Progenitor cell of endocrine pancreas (in vitro differentiated cells): ENCODE measurements around the gene TRAM1L1. TPM values are rescaled to one million over a fixed set of nuclear protein-coding genes. Genes with fewer than 3 reads are reported as not detected.

Experiments
- DNase-seq: peaks from one replicate; pipeline ENCODE4 v3.0.0; 2021; ENCODE audit warnings: low spot score; ENCODE audit not compliant: unreplicated experiment
- H3K27ac Mint-ChIP-seq: 2 replicates; pipeline ENCODE4 v1.8.0; 2021; ENCODE audit warnings: mild to moderate bottlenecking, moderate library complexity, mixed read lengths
- H3K27me3 Mint-ChIP-seq: 2 replicates; pipeline ENCODE4 v1.8.0; 2021; ENCODE audit warnings: mixed read lengths
- H3K36me3 Mint-ChIP-seq: 2 replicates; pipeline ENCODE4 v1.8.0; 2022; ENCODE audit warnings: mixed read lengths; ENCODE audit not compliant: insufficient read depth
- H3K4me1 Mint-ChIP-seq: 2 replicates; pipeline ENCODE4 v1.8.0; 2021; ENCODE audit warnings: low read depth, mixed read lengths
- H3K4me3 Mint-ChIP-seq: 2 replicates; pipeline ENCODE4 v1.8.0; 2021; ENCODE audit warnings: low read depth, mild to moderate bottlenecking, moderate library complexity, mixed read lengths
- H3K9me3 Mint-ChIP-seq: 2 replicates; pipeline ENCODE4 v1.8.0; 2021; ENCODE audit warnings: low read depth, mixed read lengths
- CTCF ChIP-seq: fragments of 200-600 bp; sonication (generic); IDR thresholded peaks from one replicate; pipeline ENCODE4 v1.5.0; 2021; ENCODE audit warnings: antibody characterized with exemption, mild to moderate bottlenecking; ENCODE audit not compliant: unreplicated experiment
- total RNA-seq: library from RNA; stranded (reverse); gene quantifications from 2 replicates; pipeline ENCODE4 v1.2.1, GENCODE V29; 2021

The TRAM1L1 gene
- total RNA-seq, 1 donor from 2014 or later, result 5.0 TPM

GRCh38 chr4:117077760-117078159 lies 7.6 kb downstream of the TRAM1L1 start:
- H3K4me1 Mint-ChIP-seq, result no peaks in the 10 kb centered on the region
- H3K9me3 Mint-ChIP-seq, result peaks cover 10% of the 10 kb centered on the region
- H3K36me3 Mint-ChIP-seq, result no peaks in the 10 kb centered on the region
- no peaks in the 10 kb centered on the region for H3K27me3 Mint-ChIP-seq
- DNase-seq, result no peak
- no peak for TF ChIP-seq CTCF
- no peak overlapping the region for H3K4me3 Mint-ChIP-seq
- H3K27ac Mint-ChIP-seq, result no peak overlapping the region

GRCh38 chr4:117068120-117068519 lies 17.3 kb downstream of the TRAM1L1 start:
- Mint-ChIP-seq H3K27me3 (no peaks in the 10 kb centered on the region), H3K9me3 (no peaks in the 10 kb centered on the region), H3K4me3 (no peak overlapping the region), H3K4me1 (no peaks in the 10 kb centered on the region), H3K36me3 (no peaks in the 10 kb centered on the region), H3K27ac (no peak overlapping the region)
- no peak for DNase-seq
- TF ChIP-seq CTCF, result no peak

GRCh38 chr4:117063961-117064696 lies 21.2 kb downstream of the TRAM1L1 start:
- no peaks in the 10 kb centered on the region for H3K36me3 Mint-ChIP-seq
- H3K27ac Mint-ChIP-seq, result no peak overlapping the region
- no peak for TF ChIP-seq CTCF
- H3K9me3 Mint-ChIP-seq, result peaks cover 3% of the 10 kb centered on the region
- DNase-seq, result no peak
- H3K27me3 Mint-ChIP-seq, result no peaks in the 10 kb centered on the region
- no peak overlapping the region for H3K4me3 Mint-ChIP-seq
- H3K4me1 Mint-ChIP-seq, result peaks cover 3% of the 10 kb centered on the region

- H3K9me3 Mint-ChIP-seq, result peaks cover 6% of the 10 kb centered on the region
- no peak overlapping the region for H3K27ac Mint-ChIP-seq
- H3K27me3 Mint-ChIP-seq, result no peaks in the 10 kb centered on the region
- H3K4me1 Mint-ChIP-seq, result no peaks in the 10 kb centered on the region
- no peaks in the 10 kb centered on the region for H3K36me3 Mint-ChIP-seq
- H3K4me3 Mint-ChIP-seq, result no peak overlapping the region
- DNase-seq, result no peak
- no peak for TF ChIP-seq CTCF
Observed at GRCh38 chr4:117042962-117043361, 42.4 kb downstream of the TRAM1L1 start.
